ENCODE measurements around the gene ZNF124.
"Not testable (repeated sequence)": the region's sequence is repeated elsewhere in the genome, so short reads cannot be mapped to it uniquely, and the experiment has no call there.

Gene ZNF124

DNA sequence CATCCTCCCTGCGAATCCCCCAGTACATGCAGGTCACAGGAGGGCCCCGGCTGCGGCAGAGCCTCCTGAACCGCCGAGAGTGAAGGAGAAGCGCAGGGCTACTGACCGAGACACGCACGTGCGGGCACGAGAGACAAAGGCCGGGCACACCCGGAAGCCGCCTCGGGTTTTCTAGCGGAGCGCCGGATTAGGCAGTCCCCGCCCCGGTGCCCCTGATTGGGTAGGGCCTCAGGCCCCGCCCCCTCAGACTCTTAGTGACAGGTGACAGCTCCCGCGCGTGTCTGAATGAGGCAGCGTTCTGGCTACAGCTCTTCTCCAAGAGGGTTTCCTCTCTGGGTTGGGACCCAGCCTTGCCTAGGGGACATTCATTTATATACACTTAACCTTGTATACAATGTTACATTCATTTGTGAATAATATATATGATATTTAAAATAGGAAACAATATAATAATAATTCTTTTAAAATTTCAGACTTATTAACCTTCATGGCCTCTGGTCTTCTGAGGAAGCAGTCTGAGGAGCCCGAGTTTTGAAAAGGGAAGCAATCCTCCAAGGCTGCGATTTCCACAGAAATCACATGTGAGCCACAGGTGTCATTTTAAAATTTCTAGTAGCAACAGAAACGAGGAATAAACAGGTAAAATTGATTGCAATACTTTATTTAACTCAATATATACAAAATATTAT is at the start of gene ZNF124:
TSS of gene ZNF124 (minus strand) at position 146 of the 689 bp plus-strand sequence. CDS start at position 3, 143 bp downstream.
- not testable (repeated sequence) for DNase-seq

DNA sequence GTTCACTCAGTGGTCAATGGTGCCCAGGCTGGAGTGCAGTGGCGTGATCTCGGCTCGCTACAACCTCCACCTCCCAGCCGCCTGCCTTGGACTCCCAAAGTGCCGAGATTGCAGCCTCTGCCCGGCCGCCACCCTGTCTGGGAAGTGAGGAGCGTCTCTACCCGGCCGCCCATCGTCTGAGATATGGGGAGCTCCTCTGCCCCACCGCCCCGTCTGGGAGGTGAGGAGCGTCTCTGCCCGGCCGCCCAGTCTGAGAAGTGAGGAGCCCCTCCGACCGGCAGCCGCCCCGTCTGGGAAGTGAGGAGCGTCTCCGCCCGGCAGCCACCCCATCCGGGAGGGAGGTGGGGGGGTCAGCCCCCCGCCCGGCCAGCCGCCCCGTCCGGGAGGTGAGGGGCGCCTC is 48.5 kb upstream of the ZNF124 start:
- DNase-seq = not testable (repeated sequence)

DNA sequence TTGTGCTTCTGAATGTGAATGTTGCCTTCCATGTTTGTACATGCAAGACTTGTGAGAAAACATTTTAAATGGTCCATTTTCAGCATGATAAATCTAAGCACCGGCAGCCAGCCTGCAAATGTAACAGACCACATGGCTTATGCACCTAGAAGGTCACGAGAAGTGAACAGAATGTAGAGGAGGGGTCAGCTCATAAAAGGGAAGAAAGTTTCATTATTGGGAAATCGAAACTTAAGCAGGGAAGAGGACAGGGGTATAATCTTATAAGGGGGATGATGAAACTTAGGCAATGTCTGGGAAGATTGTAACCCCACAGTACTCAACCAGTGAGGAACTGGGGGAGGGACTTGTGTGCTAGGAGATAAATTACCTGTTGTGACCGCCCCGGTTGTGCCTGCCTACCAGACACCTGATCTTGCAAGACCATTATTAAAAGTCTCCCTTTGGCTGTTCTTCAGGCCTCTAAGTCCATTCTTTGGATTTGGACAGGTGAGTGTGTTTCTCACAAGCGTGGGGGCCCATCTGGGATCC is 46.4 kb upstream of the ZNF124 start:
- no peak for DNase-seq

DNA sequence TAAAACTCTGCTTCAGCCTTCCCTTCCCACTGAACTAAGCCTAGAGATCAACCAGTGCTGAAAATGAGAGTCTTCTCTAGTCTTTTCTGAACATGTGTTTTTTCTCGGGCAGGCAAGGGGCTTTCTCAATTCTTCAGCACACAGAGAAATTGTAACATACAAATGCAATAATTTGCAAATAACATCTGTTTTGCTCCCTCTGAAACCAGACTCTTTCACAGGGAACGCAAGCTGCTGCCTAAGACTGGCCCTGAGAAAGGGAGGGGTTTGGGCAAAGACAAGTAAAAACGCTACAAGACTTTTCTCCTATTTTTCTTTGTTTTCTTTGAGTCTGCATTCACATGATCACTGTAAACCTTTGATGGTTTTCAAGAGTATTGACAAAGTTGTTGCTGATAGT is 44.4 kb upstream of the ZNF124 start:
- DNase-seq = no peak

DNA sequence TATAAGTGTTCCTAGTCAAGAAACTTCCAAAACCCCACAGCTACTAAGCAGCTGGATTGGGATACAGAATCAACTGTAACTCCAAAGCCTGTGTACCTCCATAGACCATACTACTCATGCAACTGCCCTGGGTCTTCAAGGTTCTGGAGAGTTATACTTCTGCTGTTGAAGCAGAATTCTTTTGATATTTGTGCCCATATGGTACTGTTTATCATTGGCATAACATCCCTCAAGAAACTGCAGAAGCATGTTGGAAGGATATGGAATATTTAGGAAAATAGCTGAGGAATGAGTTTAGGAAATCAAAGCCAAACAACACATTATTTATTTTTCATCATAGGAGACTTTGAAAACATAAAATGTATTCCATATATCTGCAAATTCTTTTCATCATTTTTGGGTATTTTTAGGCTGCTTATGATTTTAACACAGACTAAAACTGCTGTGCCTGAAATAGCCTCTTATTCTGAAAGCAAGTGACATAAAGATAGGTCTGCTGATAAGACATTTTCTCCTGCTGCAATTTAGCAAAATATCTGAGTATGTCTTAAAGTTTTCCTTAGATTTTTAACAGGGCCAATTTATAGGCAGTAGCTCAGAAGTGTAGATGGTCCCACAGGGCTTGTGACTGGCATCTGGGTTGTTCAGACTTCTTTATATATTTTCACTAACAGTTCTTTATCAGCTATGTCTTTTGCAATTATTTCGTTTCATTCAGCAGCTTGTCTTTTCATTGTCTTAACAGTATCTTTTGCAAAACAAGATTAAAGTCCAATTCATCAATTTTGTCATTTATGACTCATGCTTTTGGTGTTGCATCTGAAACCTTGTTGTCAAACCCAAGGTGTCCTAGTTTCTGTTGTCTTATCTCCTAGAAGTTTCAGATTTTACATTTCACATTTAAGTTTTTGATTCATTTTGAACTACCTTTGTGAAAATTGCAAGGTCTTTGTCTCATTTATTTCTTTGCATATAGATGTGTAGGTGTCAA is 41.1 kb upstream of the ZNF124 start:
- DNase-seq = no peak

DNA sequence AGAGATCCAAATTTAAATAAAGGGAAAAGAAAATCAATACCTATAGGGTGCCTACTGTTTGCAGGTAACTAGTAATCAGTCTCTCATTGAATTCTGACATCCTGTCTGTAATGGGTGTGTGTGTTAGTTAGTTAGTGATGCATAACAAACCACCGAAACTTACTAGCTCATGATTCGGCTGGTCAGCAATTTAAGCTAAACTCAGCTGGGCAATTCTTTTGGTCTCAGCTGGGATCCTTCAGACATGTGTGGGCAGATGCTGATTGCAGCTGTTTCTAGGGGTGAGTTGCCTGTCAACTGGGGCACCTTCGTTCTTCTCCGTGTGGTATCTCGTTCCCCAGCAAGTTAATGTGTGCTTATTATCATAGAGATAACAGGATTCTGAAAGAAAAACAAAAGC is 40.2 kb upstream of the ZNF124 start:
- no peak for DNase-seq

DNA sequence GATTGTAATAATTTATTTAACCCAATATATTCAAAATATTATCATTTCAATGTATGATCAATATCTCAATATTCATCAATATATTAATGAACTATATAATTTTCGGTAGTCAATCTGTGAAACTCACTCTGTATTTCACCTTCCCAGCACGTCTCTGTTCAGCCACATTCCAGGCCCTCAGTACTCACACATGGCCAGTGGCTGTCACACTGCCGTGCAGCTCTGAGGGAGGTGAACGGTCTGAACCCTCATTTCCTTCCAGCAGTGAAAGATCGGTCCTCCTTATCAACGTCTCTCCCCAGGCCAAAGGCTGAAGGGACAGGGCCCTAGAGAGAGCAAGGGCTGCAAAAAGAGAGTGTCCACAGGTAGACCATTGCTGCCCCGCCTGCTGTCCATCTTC is 39.5 kb upstream of the ZNF124 start:
- DNase-seq = no peak

DNA sequence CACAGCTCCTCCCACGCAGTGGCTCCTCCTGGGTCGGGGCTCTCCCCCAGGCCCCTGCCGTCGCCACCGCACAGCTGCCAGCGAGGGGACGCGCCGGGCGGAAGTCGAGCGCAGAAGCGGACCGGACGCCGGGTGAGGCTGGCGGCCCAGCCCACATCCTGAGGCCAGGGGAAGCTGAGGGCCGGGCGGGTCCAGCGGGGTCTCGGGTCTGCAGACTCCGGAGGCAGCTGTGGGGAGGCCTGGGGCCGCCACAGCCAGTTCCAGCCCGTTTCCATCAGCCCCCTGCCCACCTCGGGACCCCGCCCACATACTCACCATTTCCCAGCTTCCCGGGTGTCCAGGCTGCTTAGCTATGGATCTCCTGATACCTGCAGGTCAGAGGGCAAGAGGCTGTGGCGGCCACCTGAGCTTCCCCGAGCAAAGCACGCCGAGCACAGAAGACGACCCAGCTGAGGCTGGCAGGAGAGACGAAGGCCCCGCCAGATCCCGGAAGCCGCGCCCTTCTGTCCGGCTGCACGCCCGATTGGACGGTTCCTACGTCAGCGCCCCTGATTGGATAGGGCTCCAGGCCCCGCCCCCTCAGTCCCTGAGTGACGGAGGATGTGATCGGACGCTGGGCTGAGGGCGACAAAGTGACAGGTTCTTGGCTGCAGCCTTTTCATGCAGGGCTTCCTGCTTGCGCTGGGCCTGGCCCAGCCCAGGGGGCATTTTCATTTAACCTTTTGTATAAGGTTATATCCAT is 38.7 kb upstream of the ZNF124 start:
- peak; percentile 94 for DNase-seq

DNA sequence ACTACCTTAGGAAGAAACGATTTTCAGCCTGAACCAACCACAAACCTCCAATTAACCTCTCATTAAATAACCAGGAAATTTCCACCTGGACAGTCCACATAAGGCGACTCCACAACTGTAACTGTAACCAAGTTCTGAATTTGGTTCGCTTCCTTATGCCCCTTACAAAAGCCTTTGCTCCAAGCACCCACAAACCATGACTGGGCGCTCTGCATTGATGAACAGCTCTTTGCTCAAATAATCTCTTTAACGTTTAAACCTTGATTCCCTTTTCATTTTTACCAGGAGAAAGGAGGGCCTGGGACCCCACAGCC is 38.2 kb upstream of the ZNF124 start:
- no peak for DNase-seq

DNA sequence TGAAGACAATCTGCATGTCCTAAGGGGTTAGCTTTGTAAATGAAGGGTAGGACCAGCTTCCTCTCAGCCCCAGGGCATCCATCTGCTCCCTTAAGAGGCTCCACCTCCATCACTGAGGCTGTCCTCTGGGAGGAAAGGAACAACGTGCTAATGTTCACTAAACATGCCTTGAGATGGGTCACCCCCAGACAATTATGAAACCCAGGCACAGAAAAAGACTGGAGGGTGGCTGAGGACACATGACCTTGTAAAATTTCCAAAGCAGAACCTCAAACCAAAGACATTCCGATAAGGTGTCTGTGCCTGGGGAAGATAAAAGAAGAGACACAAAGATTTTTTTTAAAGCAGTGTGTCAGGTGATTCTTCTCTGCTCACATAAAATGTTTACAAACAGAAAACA is 37.6 kb upstream of the ZNF124 start:
- DNase-seq = no peak

DNA sequence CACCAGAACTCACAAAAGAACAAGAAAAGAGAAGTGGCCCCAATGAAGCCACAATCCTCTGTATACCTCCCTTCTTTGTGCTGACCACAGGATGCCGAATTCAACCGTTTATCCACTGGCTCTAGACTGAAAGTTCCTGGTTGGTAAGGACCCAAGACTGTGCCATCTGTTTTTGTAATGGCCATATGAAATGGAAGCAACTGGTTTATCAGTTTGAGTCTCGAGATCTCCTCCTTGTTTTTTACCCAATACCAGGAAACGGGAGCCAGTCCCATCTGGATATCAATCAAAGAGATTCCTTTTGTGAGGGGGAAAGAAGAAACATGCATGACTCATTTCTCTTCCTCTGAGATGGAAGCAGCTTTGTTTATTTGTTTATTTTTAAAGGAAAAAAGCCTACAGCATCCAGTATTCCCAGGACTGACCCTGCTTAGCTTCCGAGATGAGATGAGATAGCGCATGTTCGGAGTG is 32.4 kb upstream of the ZNF124 start:
- DNase-seq = no peak

DNA sequence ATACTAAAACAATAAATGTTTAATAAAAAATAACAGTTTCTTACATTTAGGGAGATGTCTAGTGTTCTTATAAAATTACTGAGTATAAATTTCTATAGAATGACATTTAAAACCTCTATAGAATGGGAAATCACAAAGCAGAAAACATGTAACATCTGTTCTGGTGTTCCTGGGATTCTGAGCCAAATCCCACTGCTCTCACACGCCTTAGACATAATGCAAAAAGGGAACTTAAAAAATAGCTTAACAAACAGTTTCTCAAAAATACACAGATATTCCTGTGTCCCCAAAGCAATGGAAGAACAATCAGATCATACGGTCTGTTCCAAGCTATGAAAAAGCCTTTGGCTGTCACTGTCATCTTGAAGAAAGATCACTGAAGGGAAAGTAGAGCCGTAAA is 27.0 kb upstream of the ZNF124 start:
- no peak for DNase-seq

DNA sequence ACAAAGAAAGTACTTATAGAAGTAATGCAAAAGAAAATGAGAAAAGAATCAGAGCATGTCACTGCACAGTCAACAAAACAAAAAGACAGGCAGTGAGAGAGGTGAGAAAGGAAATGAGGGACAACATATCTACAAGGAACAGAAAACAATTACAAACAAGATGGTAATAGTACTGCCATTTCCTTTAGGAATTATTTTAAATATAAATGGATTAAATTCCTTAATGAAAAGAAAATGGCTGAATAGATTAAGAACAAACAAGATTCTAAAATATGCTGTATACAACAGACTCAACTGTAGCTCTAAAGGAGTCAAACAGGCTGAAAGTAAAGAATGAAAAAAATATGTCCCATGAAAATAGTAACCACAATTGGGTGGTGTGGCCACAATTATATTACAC is 22.1 kb upstream of the ZNF124 start:
- no peak for DNase-seq

DNA sequence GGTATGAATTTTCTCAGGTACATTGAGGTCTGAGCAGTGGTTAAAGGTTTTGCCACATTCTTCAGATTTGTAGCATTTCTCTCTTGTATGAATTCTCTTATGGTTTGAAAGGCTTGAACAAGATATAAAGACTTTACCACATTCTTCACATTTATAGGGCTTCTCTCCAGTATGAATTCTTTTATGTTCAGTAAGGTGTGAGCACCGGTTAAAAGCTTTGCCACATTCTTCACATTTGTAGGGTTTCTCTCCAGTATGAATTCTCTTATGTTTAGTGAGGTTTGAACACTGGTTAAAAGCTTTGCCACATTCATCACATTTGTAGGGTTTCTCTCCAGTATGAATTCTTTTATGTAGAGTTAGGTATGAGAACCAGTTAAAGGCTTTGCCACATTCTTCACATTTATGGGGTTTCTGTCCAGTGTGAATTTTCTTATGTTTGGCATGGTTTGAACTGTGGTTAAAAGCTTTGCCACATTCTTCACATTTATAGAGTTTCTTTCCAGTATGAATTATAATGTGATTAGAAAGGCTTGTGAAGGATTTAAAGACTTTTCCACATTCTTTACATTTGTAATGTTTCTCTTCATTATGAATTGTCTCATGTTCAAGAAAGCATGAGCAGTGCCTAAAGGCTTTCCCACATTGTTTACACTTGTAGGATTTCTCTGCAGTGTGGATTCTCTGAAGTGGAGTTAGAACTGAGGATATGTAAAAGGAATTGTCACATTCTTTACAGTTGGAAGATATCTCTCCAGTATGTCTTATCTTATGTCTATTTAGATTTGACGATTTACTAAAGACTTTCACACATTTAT is 18.4 kb upstream of the ZNF124 start:
- no peak for DNase-seq

DNA sequence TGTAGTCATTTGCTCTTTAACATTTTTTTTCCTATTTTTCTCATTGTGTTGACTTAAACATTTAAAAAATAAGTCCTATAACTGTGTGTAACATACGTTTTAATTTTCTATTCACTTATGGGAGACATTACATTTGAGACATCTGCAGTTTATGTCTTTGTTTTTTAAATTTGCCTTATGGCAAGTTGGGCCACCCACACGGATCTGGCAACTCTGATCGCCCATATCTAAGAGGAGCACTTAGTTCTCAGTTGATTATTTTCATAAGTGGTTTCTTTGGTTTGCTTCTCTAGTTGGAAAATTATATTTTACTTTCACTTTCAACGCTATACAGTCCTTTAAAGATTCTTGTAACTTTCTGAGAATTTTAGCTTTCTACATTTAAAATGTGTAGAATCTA is 13.8 kb upstream of the ZNF124 start:
- DNase-seq = no peak

DNA sequence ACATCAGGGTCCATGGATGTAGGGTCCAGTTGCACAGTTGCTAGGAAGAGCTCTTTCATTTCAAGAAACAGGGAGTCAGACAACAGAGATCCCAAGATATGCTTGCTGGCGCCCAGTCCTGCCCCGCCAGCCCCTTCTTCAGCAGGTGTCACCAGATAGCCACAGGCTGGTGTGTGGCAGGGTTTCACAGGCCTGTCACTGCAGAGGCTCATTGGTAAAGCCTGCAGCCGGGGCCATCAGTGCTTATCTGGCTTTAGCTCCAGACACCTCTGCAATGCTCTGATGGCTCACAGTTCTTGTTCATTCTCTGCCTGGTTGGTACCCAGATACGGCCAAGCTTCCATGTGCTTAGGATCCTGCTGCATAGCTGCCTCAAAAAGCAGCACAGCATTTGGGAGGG is 12.4 kb upstream of the ZNF124 start:
- DNase-seq = no peak

DNA sequence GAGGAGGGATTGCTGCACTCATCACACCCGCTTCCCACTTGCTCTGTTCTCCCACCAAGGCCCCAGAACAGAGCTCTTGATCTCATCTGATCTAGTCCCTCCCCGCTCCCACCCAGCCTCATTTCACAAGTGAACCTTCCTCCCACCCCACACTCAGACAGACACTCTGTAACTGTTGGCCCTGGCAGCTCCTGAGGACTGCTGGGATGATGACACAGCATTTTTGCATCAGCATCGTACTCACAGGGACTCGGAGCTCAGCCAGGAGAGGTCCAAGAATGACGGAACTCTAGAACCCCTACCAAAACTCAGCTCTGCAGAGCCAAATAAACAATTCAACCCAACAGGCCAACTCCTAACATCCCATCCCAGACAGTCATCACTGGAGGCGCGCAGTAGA is 11.2 kb upstream of the ZNF124 start:
- no peak for DNase-seq

DNA sequence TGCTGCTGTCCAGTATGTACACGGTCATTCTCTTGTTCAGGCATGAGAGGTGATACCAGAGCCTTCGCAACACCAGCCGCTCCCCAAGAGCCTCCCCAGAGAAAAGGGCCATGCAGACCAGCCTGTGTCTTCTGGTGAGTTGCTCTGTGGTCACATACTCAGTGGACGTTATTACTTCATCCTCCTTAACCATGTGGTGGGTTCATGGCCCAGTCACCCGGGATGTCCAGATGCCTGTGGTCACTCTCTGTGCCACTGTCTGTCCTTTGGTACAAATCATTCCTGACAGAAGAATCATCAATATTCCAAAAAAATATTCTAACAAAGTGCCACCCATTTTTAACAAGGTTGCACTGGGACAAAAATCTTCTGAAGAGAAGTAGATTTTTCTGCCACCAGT is 8.8 kb upstream of the ZNF124 start:
- no peak for DNase-seq

DNA sequence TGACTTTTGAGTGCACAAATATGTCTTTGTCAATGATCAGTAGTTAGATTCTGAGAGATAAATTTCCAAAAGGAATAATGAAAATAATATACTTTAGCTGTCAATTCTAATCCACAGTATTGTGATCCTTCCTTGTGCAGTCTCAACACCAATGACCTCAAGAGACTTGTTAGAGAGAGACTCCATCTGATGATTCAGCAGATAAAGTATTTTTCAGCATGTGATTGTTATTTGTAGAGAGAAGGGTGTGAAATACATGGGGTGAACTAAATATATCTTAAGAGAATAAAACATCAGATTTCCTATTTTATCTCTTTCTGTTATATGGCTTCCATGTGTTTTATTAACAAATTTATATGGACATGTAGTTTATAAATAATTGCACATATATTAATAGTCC is 5.9 kb upstream of the ZNF124 start:
- DNase-seq = no peak

DNA sequence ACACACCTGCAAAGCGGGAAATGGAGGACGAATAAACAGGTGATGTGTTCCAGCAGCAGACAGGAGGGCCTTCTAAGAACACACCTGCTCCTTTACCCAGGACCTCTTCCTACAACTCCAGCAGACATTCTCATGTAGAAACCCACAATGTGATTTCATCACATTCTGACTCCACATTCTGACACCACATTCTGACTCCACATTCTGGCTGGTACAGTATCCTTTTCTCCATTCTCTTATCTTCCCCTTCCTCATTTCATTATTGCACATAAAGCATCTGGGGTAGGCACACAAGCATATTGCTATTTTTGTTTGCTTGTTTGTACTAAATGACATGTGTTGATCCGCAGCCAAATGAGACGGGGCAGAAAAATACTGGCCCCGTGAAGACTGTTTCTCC is 3.6 kb upstream of the ZNF124 start:
- DNase-seq = no peak

DNA sequence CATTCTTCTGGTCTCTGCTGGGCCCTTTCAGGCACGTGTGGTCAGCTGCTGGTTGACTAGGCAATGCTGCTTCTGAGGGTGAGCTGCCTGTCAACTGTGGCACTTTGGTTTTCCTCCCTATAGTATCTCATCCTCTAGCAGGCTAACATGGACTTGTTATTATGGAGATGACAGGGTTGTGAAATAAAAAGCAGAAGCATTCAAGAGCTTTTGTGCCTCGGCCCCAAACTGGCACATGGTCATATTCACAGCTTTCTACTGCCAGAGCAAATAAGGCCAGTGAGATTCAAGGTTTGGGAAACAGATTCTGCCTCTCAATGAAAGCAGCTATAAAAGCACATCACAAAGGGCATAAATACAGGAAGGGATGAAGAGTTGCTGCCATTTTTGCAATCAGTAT is 1.6 kb upstream of the ZNF124 start:
- DNase-seq = no peak

DNA sequence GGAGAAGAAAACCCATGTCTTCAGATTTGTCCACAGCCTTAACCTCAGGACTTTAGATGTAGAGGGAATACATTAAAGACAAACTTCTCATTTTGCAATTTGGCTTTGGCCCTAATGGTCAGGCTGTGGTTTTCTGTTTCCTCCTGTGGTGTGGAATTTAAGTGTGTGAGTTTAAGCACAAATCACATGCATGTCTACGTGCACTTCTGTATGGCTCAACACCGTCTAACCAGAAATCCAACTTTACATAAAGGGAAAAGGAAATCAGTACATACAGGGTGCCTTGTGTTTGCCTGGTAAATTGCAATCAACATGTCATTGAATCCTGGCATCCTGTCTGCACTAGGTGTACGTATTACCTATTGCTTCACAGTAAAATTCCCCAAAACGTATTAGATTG is 1.2 kb upstream of the ZNF124 start:
- DNase-seq = no peak
